Stimulated activated CD8-positive, alpha-beta memory T cell treated with anti-CD3 and anti-CD28 coated beads, Interleukin-4, amount 100 ng/mL, for 24 hours (primary cell): Measurements from ENCODE around the gene WDR13.
A peak's percentile ranks its signal among the peaks of the same experiment; 100 is the strongest.
"Not testable (repeated sequence)": the region's sequence is repeated elsewhere in the genome, so short reads cannot be mapped to it uniquely, and the experiment has no call there.

ENCODE experiments used
- DNase-seq: peaks from one replicate; pipeline ENCODE4 v3.0.0-alpha.2; 2020; ENCODE audit warnings: low read depth

The WDR13 gene

GRCh38 chrX:48595929-48596328, 1.4 kb upstream of the WDR13 start:
- DNase-seq: no peak

DNA sequence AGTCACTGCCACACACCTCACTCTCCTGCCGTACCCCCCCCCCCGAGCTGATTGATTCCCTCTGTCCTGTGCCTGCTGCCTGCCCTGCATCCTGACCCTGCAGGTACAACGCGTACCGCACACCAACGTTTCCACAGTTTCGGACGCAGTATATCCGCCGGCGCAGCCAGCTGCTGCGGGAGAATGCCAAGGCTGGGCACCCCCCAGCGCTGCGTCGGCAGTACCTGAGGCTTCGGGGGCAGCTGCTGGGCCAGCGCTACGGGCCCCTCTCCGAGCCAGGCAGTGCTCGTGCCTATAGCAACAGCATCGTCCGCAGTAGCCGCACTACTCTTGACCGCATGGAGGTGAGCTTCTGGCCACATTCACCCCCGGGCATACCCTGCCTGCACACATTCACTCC, 1.3 kb downstream of the WDR13 start:
- DNase-seq: no peak

DNA sequence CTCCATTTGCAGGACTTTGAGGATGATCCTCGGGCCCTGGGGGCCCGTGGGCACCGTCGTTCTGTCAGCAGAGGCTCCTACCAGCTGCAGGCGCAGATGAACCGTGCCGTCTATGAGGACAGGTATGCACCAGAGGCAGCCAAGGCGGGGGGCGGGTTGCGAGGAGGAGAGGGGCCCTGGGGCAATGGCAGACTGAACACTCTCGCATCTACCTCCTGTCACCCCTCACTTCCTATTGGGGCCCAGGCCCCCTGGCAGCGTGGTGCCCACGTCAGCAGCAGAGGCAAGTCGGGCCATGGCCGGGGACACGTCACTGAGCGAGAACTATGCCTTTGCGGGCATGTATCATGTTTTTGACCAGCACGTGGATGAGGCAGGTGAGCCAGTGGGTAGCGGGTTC, 2.0 kb downstream of the WDR13 start:
- no peak for DNase-seq

GRCh38 chrX:48600226-48600625, 2.9 kb downstream of the WDR13 start:
- DNase-seq: no peak

DNA sequence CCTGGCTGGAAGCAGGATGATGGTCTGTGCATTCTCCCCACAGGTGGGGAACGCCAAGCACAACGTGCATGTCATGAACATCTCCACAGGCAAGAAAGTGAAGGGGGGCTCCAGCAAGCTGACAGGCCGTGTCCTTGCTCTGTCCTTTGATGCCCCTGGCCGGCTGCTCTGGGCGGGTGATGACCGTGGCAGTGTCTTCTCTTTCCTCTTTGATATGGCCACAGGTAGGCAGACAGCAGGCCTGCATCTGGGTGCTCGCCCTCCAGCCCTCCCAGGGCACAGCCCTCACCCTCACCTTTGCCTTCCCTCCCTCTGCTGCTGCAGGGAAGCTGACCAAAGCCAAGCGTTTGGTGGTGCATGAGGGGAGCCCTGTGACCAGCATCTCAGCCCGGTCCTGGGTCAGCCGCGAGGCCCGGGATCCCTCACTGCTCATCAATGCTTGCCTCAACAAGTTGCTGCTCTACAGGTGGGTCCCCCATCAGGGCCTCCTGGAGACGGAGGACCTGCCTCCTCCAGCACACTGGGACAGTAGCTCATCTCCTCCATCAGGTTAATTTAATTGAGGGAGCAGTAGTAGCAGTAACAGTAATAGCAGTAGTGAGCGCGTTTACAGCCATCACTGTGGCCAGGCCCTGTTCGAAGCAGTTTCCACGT, 4.6 kb downstream of the WDR13 start:
- no peak for DNase-seq

- no peak for DNase-seq
Measured at GRCh38 chrX:48604701-48605100, 7.4 kb downstream of the WDR13 start.

DNA sequence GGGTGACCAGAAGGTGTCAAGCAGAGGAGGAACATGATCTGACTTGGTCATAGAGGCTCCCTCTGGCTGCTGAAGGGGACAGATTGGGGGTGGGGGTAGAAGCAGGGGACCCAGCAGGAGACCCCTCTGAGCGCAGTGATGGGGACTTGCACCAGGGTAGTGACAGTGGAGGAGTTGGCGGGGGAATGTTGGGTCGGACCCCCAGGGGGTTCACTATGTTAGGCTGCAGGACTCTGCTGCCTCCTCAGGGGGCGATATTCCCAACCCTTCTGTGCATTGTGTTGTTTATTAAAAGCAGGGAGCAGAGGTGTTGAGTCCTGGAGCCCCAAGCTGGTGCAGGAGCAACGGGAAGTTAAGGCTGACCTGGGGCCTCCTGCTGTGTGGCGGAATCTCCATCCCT, 8.8 kb downstream of the WDR13 start:
- no peak for DNase-seq

- no peak for DNase-seq
Measured at GRCh38 chrX:48611703-48612102, 14.4 kb downstream of the WDR13 start.

DNA sequence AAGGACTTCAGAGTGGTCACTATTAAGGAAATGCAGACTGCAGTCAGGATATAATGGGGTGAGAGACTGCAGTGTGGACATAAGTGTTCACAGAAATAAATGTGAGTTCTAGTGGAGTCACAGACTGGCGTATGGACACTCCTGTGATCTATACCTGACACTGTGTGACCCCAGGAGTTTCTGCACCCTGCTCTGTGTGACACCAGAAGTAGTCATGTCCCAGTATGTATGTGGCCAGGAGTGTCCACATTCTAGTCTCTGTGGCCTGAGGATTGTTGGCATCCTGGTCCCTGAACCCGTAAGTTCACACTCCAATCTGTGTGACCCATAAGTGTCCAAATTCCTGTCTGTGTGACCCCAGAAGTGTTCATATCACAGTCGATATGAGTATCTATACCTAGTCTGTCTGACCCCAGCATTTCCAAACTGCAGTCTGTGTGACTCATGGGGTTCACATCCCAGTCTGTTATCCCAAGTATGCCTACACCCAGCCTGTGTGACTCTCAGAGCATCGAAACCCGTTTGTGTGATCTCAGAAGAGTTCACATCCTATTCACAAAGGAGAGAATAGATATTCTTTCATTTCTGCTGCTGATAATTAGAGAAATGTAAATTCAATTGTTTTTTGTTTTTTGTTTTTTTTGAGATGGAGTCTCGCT, 16.3 kb downstream of the WDR13 start:
- DNase-seq: no peak

DNA sequence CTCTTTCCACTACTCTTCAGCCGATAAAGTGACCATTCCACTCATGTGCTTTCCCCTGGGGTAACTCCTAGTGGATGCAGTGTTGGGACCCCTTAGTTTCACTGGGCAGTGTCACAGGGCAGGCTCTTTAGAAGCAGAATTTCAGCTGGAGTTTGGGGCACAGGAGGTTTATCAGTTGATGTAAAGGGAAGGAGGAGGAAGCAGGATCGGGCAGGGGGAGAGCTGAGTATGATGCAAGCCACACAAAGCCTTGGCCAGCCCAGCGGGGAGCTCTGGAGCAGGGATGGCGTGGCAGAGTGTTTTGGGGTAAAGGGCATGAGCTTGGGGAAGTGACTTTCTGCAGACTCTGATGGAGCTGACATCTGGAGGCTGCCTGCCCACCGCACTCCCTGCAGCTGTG, 19.3 kb downstream of the WDR13 start:
- no peak for DNase-seq

DNA sequence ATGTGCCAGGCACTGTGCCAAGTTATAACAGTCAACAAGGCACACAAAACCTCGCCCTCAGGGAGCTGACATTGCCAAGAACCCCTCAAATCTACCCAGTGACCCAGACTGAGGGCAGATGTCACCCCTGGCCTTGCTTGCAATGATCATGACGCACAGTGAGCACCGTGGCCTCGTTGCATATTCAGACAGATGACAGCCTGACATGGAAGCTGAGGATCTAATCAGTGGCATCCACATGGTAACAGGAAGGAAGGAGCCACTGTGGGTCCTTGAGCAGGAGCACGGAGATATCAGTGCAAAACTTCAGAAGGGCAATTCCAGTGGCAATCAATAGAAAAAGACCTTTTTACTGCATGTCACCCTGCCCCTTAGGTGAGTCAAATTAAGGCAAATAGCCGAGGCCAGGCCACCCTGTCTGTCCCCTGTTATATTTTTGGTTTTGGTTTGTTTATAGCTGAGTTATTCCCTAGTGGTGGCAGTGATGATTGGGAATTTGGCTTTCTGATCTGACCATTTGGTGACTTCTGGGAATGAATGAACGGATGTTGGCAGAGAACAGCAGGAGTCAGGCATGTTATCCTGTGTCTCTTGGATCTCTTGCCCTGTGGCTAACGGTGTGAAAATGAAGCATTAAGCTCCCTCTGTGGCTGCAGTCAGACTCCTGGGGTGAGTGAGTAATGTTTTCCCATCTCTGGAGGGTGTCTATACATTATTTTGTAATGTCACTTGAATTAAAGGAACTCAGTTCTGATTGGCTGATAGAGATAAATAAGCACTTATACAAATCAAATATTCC, 20.4 kb downstream of the WDR13 start:
- no peak for DNase-seq

GRCh38 chrX:48626401-48627298, 29.4 kb downstream of the WDR13 start:
- no peak for DNase-seq

GRCh38 chrX:48631376-48632090, 34.2 kb downstream of the WDR13 start:
- DNase-seq: peak; percentile 31

DNA sequence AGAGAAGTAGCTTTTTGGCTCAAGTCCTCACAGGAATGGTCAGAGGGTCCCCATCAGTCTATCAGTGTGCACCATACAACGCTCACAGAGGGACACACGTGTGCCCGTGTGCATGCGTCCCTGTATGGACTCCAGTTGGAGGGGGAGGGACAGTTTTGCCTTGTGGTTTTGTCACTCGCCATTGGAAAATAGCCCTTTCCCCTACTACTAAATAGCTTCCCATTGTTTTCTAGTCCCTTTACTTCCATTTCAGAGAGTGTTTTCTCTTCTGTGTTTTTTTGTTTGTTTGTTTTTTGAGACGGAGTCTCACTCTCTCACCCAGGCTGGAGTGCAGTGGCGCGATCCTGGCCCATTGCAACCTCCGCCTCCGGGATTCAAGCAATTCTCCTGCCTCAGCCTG, 34.9 kb downstream of the WDR13 start:
- DNase-seq: no peak

DNA sequence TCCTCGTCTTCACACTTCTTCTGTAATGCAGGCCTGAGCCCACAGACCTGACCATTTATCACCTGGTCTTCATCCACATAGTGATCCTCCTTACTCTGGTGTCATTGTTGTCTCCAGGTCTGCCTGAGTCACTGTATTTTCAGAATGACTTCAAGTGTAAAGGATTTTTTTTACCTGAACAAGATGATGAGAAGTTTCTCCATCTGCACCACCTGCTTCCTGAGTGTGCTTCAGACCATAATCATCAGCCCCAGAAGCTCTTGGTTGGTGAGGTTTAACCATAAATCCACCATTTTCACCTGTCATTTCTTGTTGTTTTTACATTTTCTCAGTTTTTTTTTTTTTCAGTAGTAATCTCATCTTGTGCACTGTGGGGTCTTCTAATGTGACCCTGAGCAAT, 39.0 kb downstream of the WDR13 start:
- DNase-seq: no peak

- no peak for DNase-seq
Measured at GRCh38 chrX:48636776-48637175, 39.5 kb downstream of the WDR13 start.

DNA sequence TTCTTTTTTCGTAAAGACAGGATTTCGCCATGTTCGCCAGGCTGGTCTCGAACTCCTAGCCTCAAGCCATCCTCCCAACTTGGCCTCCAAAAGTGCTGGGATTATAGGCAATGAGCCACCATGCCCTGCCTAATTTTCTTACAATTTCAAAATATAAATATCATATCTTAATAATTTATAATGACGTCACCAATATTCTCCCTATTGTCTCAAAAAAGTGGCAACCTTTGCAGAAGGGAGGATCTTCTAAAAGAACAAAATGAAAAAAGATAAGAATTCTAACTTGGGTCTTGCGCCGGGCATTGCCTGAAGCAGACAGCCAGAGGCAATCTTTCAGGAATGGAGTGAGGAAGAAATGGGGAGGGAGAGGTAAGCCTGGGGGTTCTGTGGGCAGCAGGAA, 48.4 kb downstream of the WDR13 start:
- DNase-seq: no peak

- DNase-seq: no peak
Measured at GRCh38 chrX:48648336-48648751, 51.1 kb downstream of the WDR13 start.

DNA sequence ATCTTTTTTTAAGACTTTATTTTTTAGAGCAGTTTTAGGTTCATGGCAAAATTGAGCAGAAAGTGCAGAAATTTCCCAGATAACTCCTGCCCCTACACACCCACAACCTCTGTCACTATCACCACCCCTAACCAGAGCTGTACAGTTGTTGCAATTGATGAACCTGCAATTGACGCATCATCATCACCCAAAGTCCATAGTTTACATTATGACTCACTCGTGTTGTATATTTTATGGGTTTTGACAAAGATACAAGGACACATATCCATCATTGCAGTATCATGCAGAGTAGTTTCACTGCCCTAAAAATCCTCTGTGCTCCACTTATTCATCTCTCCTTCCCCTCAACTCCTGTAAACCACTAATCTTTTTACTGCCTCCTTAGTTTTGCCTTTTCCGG, 51.8 kb downstream of the WDR13 start:
- DNase-seq: no peak

DNA sequence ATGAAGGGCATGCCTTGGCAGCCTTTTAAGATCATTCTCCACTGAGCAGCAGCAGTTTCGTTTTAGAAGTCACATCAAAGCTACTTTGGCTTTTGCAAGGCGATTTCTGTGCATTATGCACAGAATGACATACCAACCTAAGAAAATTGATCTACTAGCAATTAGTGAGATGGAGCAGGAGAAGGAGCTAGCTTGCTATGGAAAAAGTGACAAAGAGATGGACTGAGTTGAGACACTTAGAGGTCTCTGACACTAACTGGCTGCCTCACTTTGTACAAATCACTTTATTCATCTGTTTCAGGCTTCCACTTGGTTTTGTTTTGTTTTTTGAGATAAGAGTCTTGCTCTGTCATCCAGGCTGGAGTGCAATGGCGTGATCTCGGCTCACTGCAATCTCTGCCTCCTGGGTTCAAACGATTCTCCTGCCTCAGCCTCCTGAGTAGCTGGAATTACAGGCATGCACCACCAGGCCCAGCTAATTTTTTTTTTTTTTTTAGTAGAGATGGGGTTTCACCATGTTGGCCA, 54.8 kb downstream of the WDR13 start:
- not testable (repeated sequence) for DNase-seq

- DNase-seq: not testable (repeated sequence)
Measured at GRCh38 chrX:48654746-48655145, 57.5 kb downstream of the WDR13 start.
